ENCODE results near the gene RNF13.

The RNF13 gene

GRCh38 chr3:149767720-149768119 lies 45.3 kb upstream of the RNF13 start:
- DNase-seq (ENCODE audit: low spot score) (no peak), ATAC-seq (ENCODE audit: low read depth) (no peak)
- H3K4me1 ChIP-seq (ENCODE audit: insufficient read depth, poor library complexity, severe bottlenecking): no peaks in the 10 kb centered on the region
- TF ChIP-seq CTCF (IDR thresholded peaks at IDR 0.05; ENCODE audit: poor library complexity, severe bottlenecking): no peak
- no peaks in the 10 kb centered on the region; the same call in 1 of the 2 replicates for H3K36me3 ChIP-seq (ENCODE audit: low read depth)
- H3K27ac ChIP-seq (ENCODE audit: poor library complexity, severe bottlenecking): no peak overlapping the region
- H3K27me3 ChIP-seq (ENCODE audit: insufficient read depth, poor library complexity, severe bottlenecking): no peaks in the 10 kb centered on the region
- no peaks in the 10 kb centered on the region for H3K9me3 ChIP-seq (ENCODE audit: severe bottlenecking)
- no peak overlapping the region for H3K4me3 ChIP-seq (ENCODE audit: severe bottlenecking)

- ATAC-seq (ENCODE audit: low read depth): no peak
- no peaks in the 10 kb centered on the region for H3K27me3 ChIP-seq (ENCODE audit: insufficient read depth, poor library complexity, severe bottlenecking)
Measured at GRCh38 chr3:149768704-149769103, 44.3 kb upstream of the RNF13 start.

GRCh38 chr3:149770246-149770645 lies 42.8 kb upstream of the RNF13 start:
- TF ChIP-seq CTCF (IDR thresholded peaks at IDR 0.05; ENCODE audit: poor library complexity, severe bottlenecking): no peak
- no peaks in the 10 kb centered on the region for H3K9me3 ChIP-seq (ENCODE audit: severe bottlenecking)
- ATAC-seq (ENCODE audit: low read depth): no peak
- H3K4me1 ChIP-seq (ENCODE audit: insufficient read depth, poor library complexity, severe bottlenecking): no peaks in the 10 kb centered on the region
- no peak overlapping the region for H3K4me3 ChIP-seq (ENCODE audit: severe bottlenecking)
- DNase-seq (ENCODE audit: low spot score): no peak
- no peak overlapping the region for H3K27ac ChIP-seq (ENCODE audit: poor library complexity, severe bottlenecking)
- H3K27me3 ChIP-seq (ENCODE audit: insufficient read depth, poor library complexity, severe bottlenecking): no peaks in the 10 kb centered on the region
- no peaks in the 10 kb centered on the region; the same call in 1 of the 2 replicates for H3K36me3 ChIP-seq (ENCODE audit: low read depth)

More at GRCh38 chr3:149768704-149769103, 44.3 kb upstream of the RNF13 start:
- no peak overlapping the region for H3K4me3 ChIP-seq (ENCODE audit: severe bottlenecking)
- H3K9me3 ChIP-seq (ENCODE audit: severe bottlenecking): no peaks in the 10 kb centered on the region
- no peak for TF ChIP-seq CTCF (IDR thresholded peaks at IDR 0.05; ENCODE audit: poor library complexity, severe bottlenecking)
- H3K36me3 ChIP-seq (ENCODE audit: low read depth): no peaks in the 10 kb centered on the region; the same call in 1 of the 2 replicates
- no peaks in the 10 kb centered on the region for H3K4me1 ChIP-seq (ENCODE audit: insufficient read depth, poor library complexity, severe bottlenecking)
- DNase-seq (ENCODE audit: low spot score): no peak
- H3K27ac ChIP-seq (ENCODE audit: poor library complexity, severe bottlenecking): no peak overlapping the region

GRCh38 chr3:149771652-149772271 lies 41.3 kb upstream of the RNF13 start:
- ATAC-seq (ENCODE audit: low read depth): peak; percentile 67; the same call in 2 of the 3 replicates
- H3K36me3 ChIP-seq (ENCODE audit: low read depth): no peaks in the 10 kb centered on the region
- no peak overlapping the region for H3K4me3 ChIP-seq (ENCODE audit: severe bottlenecking)
- no peaks in the 10 kb centered on the region for H3K4me1 ChIP-seq (ENCODE audit: insufficient read depth, poor library complexity, severe bottlenecking)
- TF ChIP-seq CTCF (IDR thresholded peaks at IDR 0.05; ENCODE audit: poor library complexity, severe bottlenecking): peak; percentile 85
- no peak overlapping the region for H3K27ac ChIP-seq (ENCODE audit: poor library complexity, severe bottlenecking)
- H3K27me3 ChIP-seq (ENCODE audit: insufficient read depth, poor library complexity, severe bottlenecking): no peaks in the 10 kb centered on the region
- H3K9me3 ChIP-seq (ENCODE audit: severe bottlenecking): no peaks in the 10 kb centered on the region
- no peak for DNase-seq (ENCODE audit: low spot score)

- H3K4me3 ChIP-seq (ENCODE audit: severe bottlenecking): no peak overlapping the region
- H3K9me3 ChIP-seq (ENCODE audit: severe bottlenecking): no peaks in the 10 kb centered on the region
- TF ChIP-seq CTCF (IDR thresholded peaks at IDR 0.05; ENCODE audit: poor library complexity, severe bottlenecking): no peak
- no peaks in the 10 kb centered on the region for H3K4me1 ChIP-seq (ENCODE audit: insufficient read depth, poor library complexity, severe bottlenecking)
- no peak for ATAC-seq (ENCODE audit: low read depth)
- H3K27ac ChIP-seq (ENCODE audit: poor library complexity, severe bottlenecking): no peak overlapping the region
- no peak for DNase-seq (ENCODE audit: low spot score)
- no peaks in the 10 kb centered on the region for H3K27me3 ChIP-seq (ENCODE audit: insufficient read depth, poor library complexity, severe bottlenecking)
- H3K36me3 ChIP-seq (ENCODE audit: low read depth): no peaks in the 10 kb centered on the region
Measured at GRCh38 chr3:149772861-149773260, 40.2 kb upstream of the RNF13 start.

Data from RWPE2 (cell line).